Activated CD8-positive, alpha-beta memory T cell treated with anti-CD3 and anti-CD28 coated beads, Interleukin-2, amount 10 ng/mL, durations not matched to agents 7 days and 5 days (primary cell): ENCODE data around the gene ANAPC2. TPM values are rescaled to one million over a fixed set of nuclear protein-coding genes. Genes with fewer than 3 reads are reported as not detected.
A peak's percentile ranks its signal among the peaks of the same experiment; 100 is the strongest.

Experiments used
- ATAC-seq: fragments of 150-1000 bp; cut with Tn5 transposase; one replicate; pipeline ENCODE4 v1.10.0; 2021; ENCODE audit warnings: moderate library complexity
- CTCF ChIA-PET: fragments of 350-600 bp; sonication (Branson Sonifier 250); formaldehyde crosslinking; loops from one replicate; lab custom pipeline; 2021; ENCODE audit warnings: antibody characterized with exemption; lab: Charles Lee
- DNase-seq: peaks from one replicate; pipeline ENCODE4 v3.0.0-alpha.2; 2020
- H3K27ac Mint-ChIP-seq: one replicate; pipeline ENCODE4 v1.8.0; 2021; ENCODE audit warnings: mild to moderate bottlenecking, mixed read lengths
- H3K27me3 Mint-ChIP-seq: one replicate; pipeline ENCODE4 v1.8.0; 2021; ENCODE audit warnings: mixed read lengths
- H3K36me3 Mint-ChIP-seq: one replicate; pipeline ENCODE4 v1.8.0; 2021; ENCODE audit warnings: mild to moderate bottlenecking, mixed read lengths
- H3K4me1 Mint-ChIP-seq: one replicate; pipeline ENCODE4 v1.8.0; 2021; ENCODE audit warnings: mixed read lengths
- H3K4me3 Mint-ChIP-seq: one replicate; pipeline ENCODE4 v1.8.0; 2021; ENCODE audit warnings: mild to moderate bottlenecking, moderate library complexity, mixed read lengths
- H3K9me3 Mint-ChIP-seq: one replicate; pipeline ENCODE4 v1.8.0; 2022; ENCODE audit warnings: low read depth, mixed read lengths
- total RNA-seq, 2 experiments: library from RNA; stranded (reverse); gene quantifications; one replicate each; pipeline ENCODE4 v1.2.3, GENCODE V29; 2021

Gene ANAPC2
- total RNA-seq, 2 experiments from 2014 or later = 59.8 to 69.7 TPM

DNA sequence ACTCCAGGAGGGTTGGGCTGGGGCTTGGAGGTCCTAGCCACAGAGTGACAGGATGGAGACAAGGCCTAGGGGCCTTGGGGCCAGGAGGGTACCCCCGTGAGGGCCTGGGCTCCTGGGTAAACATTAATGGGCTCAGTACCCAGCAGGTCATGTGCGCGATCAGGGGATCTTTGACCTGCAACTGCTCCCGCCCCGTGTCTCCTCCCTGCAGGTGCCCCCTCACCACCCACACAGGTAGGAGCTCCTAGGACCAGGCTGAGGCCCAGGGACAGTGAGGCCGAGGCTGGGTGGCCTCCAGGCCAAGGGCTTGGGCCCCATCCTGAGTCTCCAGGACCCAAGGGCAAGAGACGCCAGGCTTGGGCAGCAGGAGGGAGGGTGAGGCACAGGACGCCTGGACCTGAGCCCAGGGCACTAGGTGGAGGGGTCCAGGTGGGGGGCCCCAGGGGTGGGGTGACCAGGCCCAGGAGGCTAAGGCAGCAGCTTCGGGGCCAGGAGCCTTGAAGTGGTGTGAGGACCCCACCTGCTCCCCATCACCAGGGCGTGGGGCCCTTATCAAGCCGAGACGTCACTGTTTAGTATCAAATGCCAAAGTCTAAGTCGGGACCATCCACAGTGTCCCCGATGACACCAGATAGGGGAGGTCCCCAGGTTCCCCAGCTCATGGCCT, 42.5 kb upstream of the ANAPC2 start, which contains the start of gene SLC34A3:
SLC34A3 (plus strand) TSS at position 197 of the 667 bp plus-strand sequence. CDS start 802 bp downstream, outside the sequence.
- Mint-ChIP-seq H3K27ac (no peak within 1 kb of the TSS), H3K4me1 (peaks cover 2% of the 10 kb centered on the region), H3K4me3 (no peak within 1 kb of the TSS), H3K9me3 (no peaks in the 10 kb centered on the region), H3K36me3 (no peaks in the 10 kb centered on the region), H3K27me3 (no peaks in the 10 kb centered on the region)
- CTCF ChIA-PET = interaction anchor here (0.9 to 2.3 kb wide), 6 partner anchors 9 to 184 kb away, joined by 3 to 7 read pairs (median 4); partner anchors contain the start of genes ANAPC2 and SSNA1
- no peak for ATAC-seq
- DNase-seq = no peak

DNA sequence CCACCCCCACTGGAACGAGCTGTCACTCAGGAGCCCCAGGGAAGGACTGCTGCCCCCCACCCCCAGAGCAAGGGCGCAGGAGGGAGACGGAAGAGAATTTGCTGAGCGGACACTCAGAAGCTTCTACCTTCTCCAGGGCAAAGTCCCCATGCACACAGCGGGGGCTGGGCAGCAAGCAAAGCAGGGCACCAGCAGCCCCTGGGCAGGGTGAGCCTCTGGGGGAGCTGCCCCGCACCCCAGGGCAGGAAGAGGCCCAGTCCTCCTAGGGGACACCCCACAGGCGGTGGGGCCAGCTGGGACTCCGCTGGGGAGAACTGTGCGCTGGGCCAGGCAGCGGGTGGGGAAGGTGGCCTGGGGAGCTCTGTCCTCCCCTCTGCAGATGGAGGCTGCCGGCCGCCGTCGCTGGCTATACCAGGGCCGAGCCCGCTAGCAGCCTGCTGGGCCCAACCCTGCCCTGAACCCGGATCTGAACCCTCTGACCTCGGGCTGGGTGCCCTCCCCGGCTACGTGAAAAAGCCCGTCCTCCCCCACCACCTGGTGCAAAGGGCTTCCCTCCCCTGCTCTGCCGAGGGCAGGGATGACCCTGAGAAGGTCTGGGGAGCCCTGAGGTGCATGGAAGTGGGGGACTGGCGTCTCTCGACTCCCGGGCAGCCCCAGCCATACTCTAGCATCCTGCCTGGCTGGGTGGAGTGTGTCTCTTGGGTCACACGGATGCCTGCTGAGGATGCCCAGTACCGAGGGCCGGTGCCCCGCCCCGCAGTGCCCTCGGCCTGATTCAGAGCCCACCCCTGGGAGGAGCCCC, 41.7 kb upstream of the ANAPC2 start:
- ATAC-seq = no peak
- no peak overlapping the region for H3K27ac Mint-ChIP-seq

DNA sequence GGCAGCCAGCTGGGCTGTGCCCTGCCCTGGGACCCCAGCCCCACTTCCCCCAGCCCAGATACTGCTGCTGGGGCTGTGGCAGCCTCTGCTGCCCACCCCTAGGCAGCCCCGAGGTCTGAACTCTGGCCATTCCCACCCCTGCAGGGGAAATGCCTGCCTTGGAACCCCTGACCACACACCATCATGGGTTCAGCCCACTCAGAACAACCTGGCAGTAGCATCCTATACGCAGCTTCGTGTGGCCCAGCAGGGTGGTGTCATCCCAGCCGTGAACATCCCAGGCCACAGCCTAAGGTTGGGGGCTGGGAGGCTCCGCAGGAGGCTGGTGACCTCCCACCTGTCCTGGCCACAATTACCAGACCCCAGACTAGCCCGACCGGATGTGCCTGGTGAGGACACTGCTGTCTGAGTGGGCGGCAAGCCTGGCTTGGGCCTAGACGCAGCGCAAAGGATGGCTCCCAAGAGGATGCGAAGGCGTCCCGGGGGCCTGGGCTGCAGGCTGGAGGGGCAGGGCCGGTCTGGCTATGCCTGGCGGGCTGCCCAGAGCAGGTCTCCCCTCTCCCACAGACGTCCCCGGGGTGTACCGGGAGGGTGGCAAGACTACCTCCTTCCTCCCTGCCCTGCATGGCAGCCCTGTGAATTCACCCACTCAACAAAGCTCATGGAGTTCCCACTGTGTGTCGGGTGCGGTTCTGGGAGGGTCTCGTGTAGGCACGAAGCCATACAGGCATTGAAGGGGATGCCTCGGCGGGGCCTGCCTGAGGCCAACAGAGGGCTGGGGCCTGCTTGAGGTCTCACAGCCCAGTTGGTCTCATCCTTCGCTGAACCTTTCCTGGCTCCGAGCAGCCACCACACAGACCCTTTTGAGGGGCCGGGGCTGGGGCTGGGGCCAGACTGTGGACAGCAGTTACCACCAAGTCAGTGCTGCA, 40.9 kb upstream of the ANAPC2 start:
- H3K4me3 Mint-ChIP-seq = no peak overlapping the region
- no peak for ATAC-seq
- H3K36me3 Mint-ChIP-seq = no peaks in the 10 kb centered on the region
- CTCF ChIA-PET = interaction anchor here (0.6 to 3.2 kb wide), 6 partner anchors 11 to 284 kb away, joined by 3 to 19 read pairs (median 4); partner anchors contain the start of genes ANAPC2 and SSNA1
- no peaks in the 10 kb centered on the region for H3K9me3 Mint-ChIP-seq
- no peaks in the 10 kb centered on the region for H3K27me3 Mint-ChIP-seq
- no peak for DNase-seq
- H3K4me1 Mint-ChIP-seq = peaks cover 11% of the 10 kb centered on the region
- no peak overlapping the region for H3K27ac Mint-ChIP-seq

More for the DNA sequence above, 41.7 kb upstream of the ANAPC2 start:
- H3K36me3 Mint-ChIP-seq = no peaks in the 10 kb centered on the region
- CTCF ChIA-PET = interaction anchor here (0.9 to 2.3 kb wide), 6 partner anchors 10 to 184 kb away, joined by 3 to 7 read pairs (median 4); partner anchors contain the start of genes ANAPC2 and SSNA1
- H3K4me3 Mint-ChIP-seq = no peak overlapping the region
- H3K9me3 Mint-ChIP-seq = no peaks in the 10 kb centered on the region
- H3K4me1 Mint-ChIP-seq = peaks cover 6% of the 10 kb centered on the region
- no peaks in the 10 kb centered on the region for H3K27me3 Mint-ChIP-seq
- no peak for DNase-seq

DNA sequence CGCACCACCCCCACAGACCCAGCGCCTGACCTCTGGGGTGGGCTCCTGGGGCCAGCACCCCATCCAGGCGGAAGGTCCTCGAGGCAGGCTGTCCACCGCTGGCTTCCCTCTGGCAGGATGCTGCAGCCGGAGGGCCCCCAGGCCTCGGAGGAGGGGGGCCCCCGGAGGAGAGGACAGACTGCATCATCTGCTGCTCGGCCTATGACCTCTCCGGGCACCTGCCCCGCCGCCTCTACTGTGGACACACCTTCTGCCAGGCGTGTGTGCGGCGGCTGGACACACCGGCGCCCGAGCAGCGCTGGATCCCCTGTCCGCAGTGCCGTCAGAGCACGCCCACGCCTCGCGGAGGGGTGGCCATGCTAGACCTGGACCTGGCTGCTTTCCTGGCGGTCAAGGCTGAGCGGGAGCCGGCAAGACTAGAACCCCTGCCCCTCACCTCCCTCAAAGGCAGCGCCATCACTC, 40.2 kb upstream of the ANAPC2 start:
- CTCF ChIA-PET = interaction anchor here (0.6 to 6.8 kb wide), 11 partner anchors 10 to 285 kb away, joined by 3 to 110 read pairs (median 17); partner anchors contain the start of genes ANAPC2, NDOR1, SAPCD2 and SSNA1
- H3K9me3 Mint-ChIP-seq = no peaks in the 10 kb centered on the region
- H3K27me3 Mint-ChIP-seq = no peaks in the 10 kb centered on the region
- H3K27ac Mint-ChIP-seq = no peak overlapping the region
- ATAC-seq (no peak), DNase-seq (no peak)
- H3K4me3 Mint-ChIP-seq = no peak overlapping the region
- H3K4me1 Mint-ChIP-seq = peaks cover 14% of the 10 kb centered on the region
- H3K36me3 Mint-ChIP-seq = no peaks in the 10 kb centered on the region

DNA sequence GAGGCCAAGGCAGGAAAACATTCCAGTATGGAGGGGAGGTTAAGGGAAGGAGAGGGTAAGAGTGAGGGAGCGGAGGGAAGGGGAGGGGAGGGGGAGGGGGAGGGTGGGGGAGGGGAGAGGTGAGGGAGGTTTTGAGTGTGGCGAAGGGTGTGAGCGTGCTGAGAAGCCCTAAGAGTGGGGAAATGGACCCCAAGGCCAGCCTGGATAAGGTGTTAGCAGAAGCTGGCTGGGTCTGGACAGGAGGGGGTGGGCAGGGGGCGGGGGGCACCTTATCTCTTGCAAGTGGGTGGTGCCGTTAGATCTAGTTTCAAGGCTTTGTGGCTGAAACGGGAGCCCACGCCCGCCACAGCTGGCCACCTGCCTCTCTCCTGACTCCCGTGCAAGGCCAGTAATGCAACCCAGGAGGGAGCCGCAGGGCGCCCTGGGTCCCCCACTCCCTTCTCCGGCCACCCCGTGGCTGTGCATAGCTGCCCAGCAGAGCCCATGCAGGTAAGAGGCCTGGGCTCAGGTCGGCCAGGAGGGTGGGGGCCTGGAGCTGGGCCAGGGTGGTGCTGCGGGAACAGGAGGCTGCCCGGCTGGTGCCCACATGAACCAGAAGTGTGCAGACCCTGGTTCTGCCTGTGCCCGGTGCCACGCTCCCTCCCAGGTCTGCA, 39.6 kb upstream of the ANAPC2 start:
- ATAC-seq (no peak), DNase-seq (no peak)
- Mint-ChIP-seq H3K36me3 (no peaks in the 10 kb centered on the region), H3K4me1 (peaks cover 15% of the 10 kb centered on the region), H3K27me3 (no peaks in the 10 kb centered on the region), H3K4me3 (no peak overlapping the region), H3K27ac (no peak overlapping the region), H3K9me3 (no peaks in the 10 kb centered on the region)
- CTCF ChIA-PET = interaction anchor here (0.7 to 6.8 kb wide), 20 partner anchors 11 to 231 kb away, joined by 3 to 110 read pairs (median 10); partner anchors contain the start of genes ANAPC2, MAN1B1, NDOR1 and NSMF

DNA sequence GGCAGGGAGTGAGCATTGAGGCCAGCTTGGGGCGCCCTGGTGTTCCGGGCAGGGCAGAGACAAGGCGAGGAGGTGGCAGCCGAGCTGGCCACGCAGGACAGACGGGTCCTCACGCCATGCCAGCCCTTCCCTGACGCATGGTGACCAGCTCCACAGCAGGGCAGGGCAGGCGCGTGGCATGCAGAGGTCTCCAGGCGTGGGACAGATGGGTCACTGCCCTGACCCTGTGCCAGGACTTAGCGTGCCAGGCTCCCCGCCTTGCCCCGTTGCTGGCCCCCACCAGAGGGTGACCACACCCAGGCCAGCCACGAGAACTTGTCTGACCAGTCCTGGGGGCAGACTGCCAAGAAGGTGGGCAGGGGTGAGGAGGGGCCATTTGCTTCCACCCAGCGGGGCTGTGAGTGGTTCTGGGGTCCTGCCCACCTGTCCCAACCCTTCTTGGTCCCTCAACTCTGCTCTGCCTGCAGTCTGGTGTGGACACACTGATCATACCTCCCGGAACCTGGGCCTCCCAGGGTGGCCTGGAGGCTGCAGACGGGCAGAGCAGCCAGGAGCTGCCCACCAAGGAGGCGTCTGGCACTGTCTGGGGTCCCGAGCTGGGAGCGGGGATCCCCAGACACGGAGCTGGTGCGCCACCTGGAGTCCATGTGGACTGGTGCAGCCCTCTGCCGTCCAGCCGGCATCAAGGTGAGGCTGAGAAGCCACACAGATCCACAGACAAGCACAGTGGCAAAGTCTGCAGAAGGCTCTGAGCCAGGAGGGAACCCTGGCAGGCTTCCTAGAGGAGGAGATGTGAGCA, 38.9 kb upstream of the ANAPC2 start, which contains the start of gene RNF224:
RNF224 (plus strand) TSS at position 449 of the 799 bp plus-strand sequence. CDS start 834 bp downstream, outside the sequence.
- Mint-ChIP-seq H3K36me3 (no peaks in the 10 kb centered on the region), H3K27ac (no peak within 1 kb of the TSS), H3K27me3 (no peaks in the 10 kb centered on the region), H3K4me1 (peaks cover 18% of the 10 kb centered on the region), H3K9me3 (no peaks in the 10 kb centered on the region), H3K4me3 (no peak within 1 kb of the TSS)
- CTCF ChIA-PET = interaction anchor here (0.6 to 6.8 kb wide), 26 partner anchors 11 to 232 kb away, joined by 3 to 110 read pairs (median 6); partner anchors contain the start of genes ANAPC2, GRIN1, MAN1B1 and NDOR1
- peak; percentile 89 for DNase-seq
- peak; percentile 46 for ATAC-seq

DNA sequence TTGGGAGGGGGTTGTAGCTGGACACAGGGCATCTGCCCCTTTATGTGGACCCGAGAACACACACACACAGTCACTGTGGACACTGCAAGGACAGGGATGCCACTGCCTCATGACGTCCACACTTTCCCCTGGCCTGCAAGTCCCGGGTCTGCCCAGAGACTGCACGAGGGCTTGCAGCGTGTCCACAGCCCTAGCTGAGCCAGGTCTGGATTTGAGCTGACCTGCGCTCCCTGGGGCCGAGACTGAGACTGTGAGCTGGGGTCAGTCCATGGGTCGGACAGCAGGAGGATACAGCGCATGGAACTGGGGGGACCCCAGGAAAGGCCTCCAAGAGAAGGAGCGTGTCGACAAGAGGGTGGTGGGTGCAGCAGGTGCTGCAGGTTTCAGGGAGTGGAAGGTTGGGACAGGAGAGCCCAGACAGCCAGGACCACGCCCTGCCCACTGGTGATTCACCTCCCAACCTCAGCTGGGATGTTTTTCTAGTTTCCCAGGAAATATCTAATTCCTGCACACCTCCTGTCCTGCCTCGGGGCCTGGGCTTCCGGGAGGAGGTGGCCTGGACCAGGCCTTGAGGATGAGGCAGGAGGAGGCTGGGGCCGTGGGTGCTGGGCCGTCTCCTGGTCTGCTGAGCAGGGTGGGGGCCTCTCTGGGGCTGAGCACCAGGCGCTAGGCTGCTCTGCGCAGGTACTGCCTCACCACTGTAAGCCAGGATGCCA, 38.1 kb upstream of the ANAPC2 start:
- Mint-ChIP-seq H3K9me3 (no peaks in the 10 kb centered on the region), H3K36me3 (no peaks in the 10 kb centered on the region), H3K27ac (no peak overlapping the region), H3K4me3 (no peak overlapping the region), H3K4me1 (peaks cover 18% of the 10 kb centered on the region), H3K27me3 (no peaks in the 10 kb centered on the region)
- CTCF ChIA-PET = interaction anchor here (0.8 to 6.8 kb wide), 22 partner anchors 8 to 180 kb away, joined by 3 to 110 read pairs (median 10); partner anchors contain the start of genes ANAPC2, GRIN1, MAN1B1 and NDOR1
- no peak for ATAC-seq
- no peak for DNase-seq

DNA sequence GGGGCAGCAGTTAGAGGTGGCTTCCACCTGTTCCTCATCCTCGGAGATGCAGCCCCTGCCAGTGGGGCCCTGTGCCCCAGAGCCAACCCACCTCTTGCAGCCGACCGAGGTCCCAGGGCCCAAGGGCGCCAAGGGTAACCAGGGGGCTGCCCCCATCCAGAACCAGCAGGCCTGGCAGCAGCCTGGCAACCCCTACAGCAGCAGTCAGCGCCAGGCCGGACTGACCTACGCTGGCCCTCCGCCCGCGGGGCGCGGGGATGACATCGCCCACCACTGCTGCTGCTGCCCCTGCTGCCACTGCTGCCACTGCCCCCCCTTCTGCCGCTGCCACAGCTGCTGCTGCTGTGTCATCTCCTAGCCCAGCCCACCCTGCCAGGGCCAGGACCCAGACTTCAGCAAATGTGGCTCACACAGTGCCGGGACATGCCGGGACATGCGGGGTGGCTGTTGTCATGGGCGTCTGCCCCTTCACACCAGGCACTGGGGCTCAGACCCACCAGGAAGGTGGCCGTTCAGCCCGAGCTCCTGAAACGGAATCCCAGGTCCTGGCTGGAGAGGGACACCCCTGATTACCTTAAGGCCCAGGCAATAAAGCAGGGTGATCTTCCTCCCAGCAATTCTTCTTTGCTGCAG, 37.5 kb upstream of the ANAPC2 start:
- no peak for ATAC-seq
- Mint-ChIP-seq H3K36me3 (no peaks in the 10 kb centered on the region), H3K9me3 (no peaks in the 10 kb centered on the region), H3K27me3 (no peaks in the 10 kb centered on the region), H3K4me1 (peaks cover 18% of the 10 kb centered on the region), H3K27ac (no peak overlapping the region), H3K4me3 (no peak overlapping the region)
- DNase-seq = no peak
- CTCF ChIA-PET = interaction anchor here (0.8 to 6.8 kb wide), 12 partner anchors 9 to 130 kb away, joined by 3 to 110 read pairs (median 18); partner anchors contain the start of genes ANAPC2, GRIN1, NDOR1 and SSNA1

DNA sequence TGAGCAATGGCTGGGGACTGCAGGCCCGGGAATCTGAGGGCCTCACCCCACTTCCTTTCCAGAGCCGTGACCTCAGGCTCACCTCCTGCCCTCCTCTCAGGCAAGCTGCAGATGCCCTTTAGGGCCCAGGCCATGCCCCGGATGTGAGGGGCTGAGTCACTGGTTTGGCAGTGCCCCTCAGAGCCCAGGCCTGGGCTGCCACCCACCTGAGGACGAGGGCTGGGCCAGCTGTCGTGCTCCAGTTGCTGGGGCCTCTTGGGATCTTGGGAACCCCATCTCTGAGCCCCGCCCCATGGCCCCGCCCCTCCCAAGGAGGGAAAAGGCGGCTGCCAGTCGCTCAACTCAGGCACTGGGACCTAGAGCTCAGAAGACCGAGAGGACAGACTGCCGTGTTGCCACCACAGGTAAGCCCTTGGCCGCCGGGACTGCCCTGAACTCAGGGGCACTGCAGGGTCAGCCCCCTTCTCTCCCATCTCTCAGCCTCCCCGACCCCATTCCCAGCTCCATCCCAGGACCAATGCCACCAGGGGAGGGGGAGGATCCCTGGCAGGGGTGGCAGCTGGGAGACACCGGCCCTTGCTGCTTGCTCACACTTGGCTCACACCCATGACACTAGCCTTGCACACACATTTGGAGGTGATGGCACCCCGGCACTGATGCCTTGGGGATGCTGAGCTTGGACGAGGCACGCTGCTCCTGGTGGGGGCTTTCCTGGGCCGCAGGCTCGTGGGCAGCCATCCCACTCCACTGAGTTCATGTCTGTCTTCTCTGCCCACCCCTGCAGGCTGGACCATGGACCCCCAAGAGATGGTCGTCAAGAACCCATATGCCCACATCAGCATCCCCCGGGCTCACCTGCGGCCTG, 36.7 kb upstream of the ANAPC2 start, which contains the start of gene CYSRT1:
CYSRT1 (plus strand) TSS at position 345 of the 865 bp plus-strand sequence; CDS start at position 793, 448 bp downstream.
- ATAC-seq (no peak), DNase-seq (peak; percentile 66)
- Mint-ChIP-seq H3K36me3 (no peaks in the 10 kb centered on the region), H3K27me3 (no peaks in the 10 kb centered on the region), H3K4me1 (peaks cover 18% of the 10 kb centered on the region), H3K27ac (peak within 1 kb of the TSS; percentile 72), H3K4me3 (peak within 1 kb of the TSS; percentile 72), H3K9me3 (no peaks in the 10 kb centered on the region)
- CTCF ChIA-PET = interaction anchor here (0.8 to 6.8 kb wide), 11 partner anchors 14 to 178 kb away, joined by 3 to 110 read pairs (median 5); partner anchors contain the start of genes ANAPC2, NELFB, NRARP and SSNA1
